T-helper 17 cell (primary cell): ENCODE results near the gene NUTM2E. TPM values are rescaled to one million over a fixed set of nuclear protein-coding genes. Genes with fewer than 3 reads are reported as not detected.
"Not testable (repeated sequence)": the region's sequence is repeated elsewhere in the genome, so short reads cannot be mapped to it uniquely, and the experiment has no call there.

ENCODE experiments used
- ATAC-seq: fragments of 150-1000 bp; cut with Tn5 transposase; 2 replicates; pipeline ENCODE4 v1.10.0; 2021; ENCODE audit warnings: mild to moderate bottlenecking, moderate library complexity
- DNase-seq, 3 donors: peaks; one replicate each; pipeline versions ENCODE4 v3.0.0 to v3.0.0-alpha.2; 2020 to 2021
- H3K9me3 ChIP-seq: one replicate; pipeline ENCODE4 v1.7.0; 2013; ENCODE audit warnings: low read length, mild to moderate bottlenecking; ENCODE audit not compliant: control insufficient read depth, poor library complexity, severe bottlenecking
- H3K27ac Mint-ChIP-seq: one replicate; pipeline ENCODE4 v1.8.0; 2022; ENCODE audit warnings: mild to moderate bottlenecking, moderate library complexity, mixed read lengths
- H3K27me3 Mint-ChIP-seq: one replicate; pipeline ENCODE4 v1.8.0; 2022; ENCODE audit warnings: mixed read lengths
- H3K36me3 Mint-ChIP-seq: one replicate; pipeline ENCODE4 v1.8.0; 2022; ENCODE audit warnings: low read depth, mixed read lengths
- H3K4me1 Mint-ChIP-seq: one replicate; pipeline ENCODE4 v1.8.0; 2022; ENCODE audit warnings: mild to moderate bottlenecking, mixed read lengths
- H3K4me3 Mint-ChIP-seq: one replicate; pipeline ENCODE4 v1.8.0; 2022; ENCODE audit warnings: mild to moderate bottlenecking, moderate library complexity, mixed read lengths
- total RNA-seq, 4 donors: library from RNA in 2 of 4; stranded (reverse) in 2 of 4; gene quantifications; one replicate each; pipeline ENCODE4 v1.2.3 and lab custom pipeline; 2022 to 2026

Gene NUTM2E
- total RNA-seq, 2 donors from 2014 or later, result 0.44 TPM; not detected in 1

DNA sequence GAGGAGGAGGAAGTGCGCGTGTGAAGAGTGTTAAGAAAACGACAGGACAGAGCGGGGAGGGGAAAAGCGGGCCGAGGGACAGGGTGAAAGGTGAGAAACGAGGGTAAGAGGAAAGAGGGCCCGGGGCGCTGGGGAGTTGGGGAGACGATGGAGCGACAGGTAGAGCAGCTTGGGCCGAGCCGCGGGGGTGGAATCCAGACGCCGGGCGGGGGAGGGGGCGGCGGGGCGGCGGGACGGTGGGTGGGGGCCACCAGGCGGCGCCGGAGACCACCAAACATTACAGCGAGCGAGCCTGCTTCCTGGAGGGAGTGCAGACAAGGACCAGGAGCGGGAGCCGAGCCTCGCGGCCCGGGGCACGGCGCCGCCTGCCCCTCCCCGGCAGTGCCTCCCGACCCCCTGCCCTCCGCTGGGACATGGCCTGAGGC lies 940 bp upstream of the NUTM2E start:
- Mint-ChIP-seq H3K27ac (peak overlapping the region; percentile 92), H3K4me3 (peak overlapping the region; percentile 91)
- H3K36me3 Mint-ChIP-seq, H3K9me3 ChIP-seq, DNase-seq, ATAC-seq, H3K27me3 Mint-ChIP-seq, H3K4me1 Mint-ChIP-seq: not testable (repeated sequence)

DNA sequence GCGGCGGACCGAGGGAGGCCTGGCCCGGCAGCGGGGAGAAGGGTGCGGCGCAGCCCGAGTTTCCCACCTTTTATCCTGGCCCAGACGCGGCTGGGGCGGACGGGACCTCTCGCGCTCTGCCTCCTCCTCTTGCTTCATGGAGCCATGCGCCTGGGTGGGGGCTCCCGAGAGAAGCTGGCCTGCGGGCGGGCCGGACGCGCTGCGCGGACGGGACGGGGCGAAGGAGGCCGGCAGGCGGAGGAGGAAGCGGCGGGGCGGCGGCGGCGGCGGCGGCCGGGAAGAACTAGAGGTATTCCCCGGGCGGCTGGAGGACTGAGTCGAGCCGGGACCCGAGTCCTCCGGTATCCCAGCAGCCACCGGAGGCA lies 426 bp upstream of the NUTM2E start:
- not testable (repeated sequence) for H3K36me3 Mint-ChIP-seq, H3K27me3 Mint-ChIP-seq, ATAC-seq, H3K4me1 Mint-ChIP-seq, H3K9me3 ChIP-seq
- peak in 1 of 3 donors; percentile 5 for DNase-seq
- Mint-ChIP-seq H3K27ac (peak overlapping the region; percentile 70), H3K4me3 (peak overlapping the region; percentile 84)

DNA sequence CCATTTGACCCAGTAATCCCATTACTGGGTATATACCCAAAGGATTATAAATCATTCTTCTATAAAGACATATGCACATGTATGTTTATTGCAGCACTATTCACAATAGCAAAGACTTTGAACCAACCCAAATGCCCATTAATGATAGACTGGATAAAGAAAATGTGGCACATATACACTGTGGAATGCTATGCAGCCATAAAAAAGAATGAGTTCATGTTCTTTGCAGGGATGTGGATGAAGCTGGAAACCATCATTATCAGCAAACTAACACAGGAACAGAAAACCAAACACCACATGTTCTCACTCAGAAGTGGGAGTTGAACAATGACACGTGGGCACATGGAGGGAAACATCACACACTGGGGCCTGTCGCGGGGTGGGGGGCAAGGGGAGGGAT lies 7.3 kb downstream of the NUTM2E start:
- not testable (repeated sequence) for ATAC-seq, H3K4me1 Mint-ChIP-seq, H3K27me3 Mint-ChIP-seq, H3K36me3 Mint-ChIP-seq, H3K27ac Mint-ChIP-seq, H3K4me3 Mint-ChIP-seq, DNase-seq, H3K9me3 ChIP-seq

DNA sequence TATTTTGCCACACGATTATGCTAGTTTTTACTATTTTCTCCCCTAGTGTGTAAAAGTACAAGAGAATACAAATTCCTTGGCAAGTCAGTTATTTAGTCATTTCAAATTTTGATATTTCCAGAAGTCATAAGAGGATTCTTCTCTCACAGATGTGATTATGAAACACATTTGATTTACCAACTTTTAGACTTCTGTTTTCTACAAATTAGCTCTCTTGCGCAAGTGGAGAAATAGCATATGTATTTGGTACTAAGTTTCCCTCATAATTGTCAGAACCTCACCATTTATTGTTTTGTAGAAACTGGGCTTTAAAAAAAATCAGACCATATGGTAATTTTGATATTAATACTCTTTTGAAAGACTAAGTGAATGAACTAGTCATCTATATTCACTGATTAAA lies 9.4 kb downstream of the NUTM2E start:
- ATAC-seq, H3K9me3 ChIP-seq, H3K36me3 Mint-ChIP-seq, DNase-seq, H3K4me3 Mint-ChIP-seq, H3K27ac Mint-ChIP-seq, H3K4me1 Mint-ChIP-seq, H3K27me3 Mint-ChIP-seq: not testable (repeated sequence)

DNA sequence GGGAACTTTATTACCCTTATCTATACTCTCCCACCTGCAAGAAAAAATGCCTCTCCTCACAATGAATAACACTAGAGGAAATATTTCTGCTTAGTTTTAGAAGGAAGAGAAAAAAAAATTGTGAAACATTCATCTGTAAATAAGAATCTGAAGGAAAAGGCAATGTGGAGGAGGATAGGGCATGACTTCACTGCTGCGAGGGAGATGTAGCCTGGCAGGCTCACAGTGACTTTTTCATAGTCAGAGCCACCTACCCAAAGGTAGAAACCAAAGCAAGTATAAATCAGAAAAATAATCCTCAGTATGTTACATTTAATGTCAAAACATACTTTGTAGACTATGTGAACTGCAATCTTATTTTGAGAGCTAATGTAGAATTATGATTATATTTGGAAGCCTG lies 10.4 kb downstream of the NUTM2E start:
- not testable (repeated sequence) for H3K4me3 Mint-ChIP-seq, DNase-seq, H3K36me3 Mint-ChIP-seq, H3K27me3 Mint-ChIP-seq, H3K9me3 ChIP-seq, H3K27ac Mint-ChIP-seq, H3K4me1 Mint-ChIP-seq, ATAC-seq

DNA sequence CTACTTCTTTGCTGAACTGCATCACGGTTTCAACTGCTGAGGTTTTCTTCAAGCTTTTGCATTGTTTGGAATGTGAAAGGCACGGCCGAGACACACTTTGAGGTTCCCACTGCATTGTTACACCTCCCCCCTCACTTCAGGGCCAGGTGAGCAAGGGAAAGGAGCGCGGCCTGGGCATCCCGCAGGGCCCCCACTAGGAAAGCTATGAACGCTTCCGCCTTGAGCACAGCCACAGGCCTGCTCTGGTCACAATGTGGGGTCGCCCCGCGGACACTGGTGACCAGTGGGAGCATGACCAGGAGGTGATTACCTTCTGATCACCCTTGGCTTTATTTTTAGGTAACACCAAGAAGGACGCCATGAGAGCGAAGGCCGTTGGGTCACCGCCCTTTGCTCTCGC lies 11.9 kb downstream of the NUTM2E start:
- not testable (repeated sequence) for ATAC-seq, H3K4me3 Mint-ChIP-seq, DNase-seq, H3K27ac Mint-ChIP-seq, H3K9me3 ChIP-seq, H3K36me3 Mint-ChIP-seq, H3K27me3 Mint-ChIP-seq, H3K4me1 Mint-ChIP-seq

DNA sequence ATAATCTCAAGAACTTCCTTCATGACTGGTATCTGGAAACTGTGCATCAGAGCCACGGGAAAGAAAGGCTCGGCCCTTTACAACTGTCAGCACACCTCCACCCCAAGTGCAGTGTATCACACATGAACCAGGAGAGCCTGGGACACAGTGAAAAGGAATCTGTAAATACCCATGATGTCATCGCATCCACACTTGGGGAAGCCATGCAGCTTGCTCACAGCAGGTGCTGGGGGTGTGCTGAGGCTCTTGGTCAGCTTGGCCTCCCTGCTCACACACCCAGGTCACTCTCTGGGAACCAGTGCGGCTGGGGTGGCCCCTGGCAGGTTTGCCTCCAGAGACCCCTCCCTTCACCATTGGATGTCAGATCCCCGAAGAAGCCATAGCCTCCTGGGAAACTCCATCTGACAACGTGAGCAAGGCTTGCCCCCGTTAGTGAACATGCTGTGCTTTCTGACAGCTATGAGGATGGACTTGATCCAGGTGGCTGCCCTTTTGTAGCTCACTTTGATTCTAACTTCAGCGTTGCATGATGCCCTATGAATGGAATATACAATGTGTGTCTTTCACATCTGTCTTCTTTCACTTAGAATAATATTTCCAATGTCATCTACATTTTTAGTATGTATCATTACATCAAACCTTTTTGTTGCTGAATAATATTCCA lies 26.8 kb downstream of the NUTM2E start:
- ATAC-seq, H3K27me3 Mint-ChIP-seq, H3K9me3 ChIP-seq, H3K4me1 Mint-ChIP-seq, H3K36me3 Mint-ChIP-seq, DNase-seq, H3K27ac Mint-ChIP-seq, H3K4me3 Mint-ChIP-seq: not testable (repeated sequence)

DNA sequence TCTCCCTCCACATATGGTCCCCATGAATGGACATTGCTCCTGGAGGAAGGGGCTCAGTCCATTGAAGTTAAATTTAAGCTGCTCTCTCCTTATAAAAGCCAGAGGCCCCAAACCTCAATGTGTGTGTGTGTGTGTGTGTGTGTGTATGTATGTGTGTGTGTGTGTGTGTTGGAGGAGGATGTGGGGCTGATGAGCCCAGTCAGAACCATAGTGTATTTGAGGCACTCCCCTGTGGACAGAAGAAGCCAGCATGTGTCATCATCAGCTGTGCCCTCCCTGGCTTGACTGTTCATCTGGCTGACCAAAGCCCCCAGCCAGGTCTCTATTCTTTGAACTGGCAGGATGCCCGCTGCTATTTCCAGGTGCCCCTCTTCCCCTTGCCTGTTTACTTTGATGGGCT lies 35.7 kb downstream of the NUTM2E start:
- ATAC-seq, DNase-seq: not testable (repeated sequence)

DNA sequence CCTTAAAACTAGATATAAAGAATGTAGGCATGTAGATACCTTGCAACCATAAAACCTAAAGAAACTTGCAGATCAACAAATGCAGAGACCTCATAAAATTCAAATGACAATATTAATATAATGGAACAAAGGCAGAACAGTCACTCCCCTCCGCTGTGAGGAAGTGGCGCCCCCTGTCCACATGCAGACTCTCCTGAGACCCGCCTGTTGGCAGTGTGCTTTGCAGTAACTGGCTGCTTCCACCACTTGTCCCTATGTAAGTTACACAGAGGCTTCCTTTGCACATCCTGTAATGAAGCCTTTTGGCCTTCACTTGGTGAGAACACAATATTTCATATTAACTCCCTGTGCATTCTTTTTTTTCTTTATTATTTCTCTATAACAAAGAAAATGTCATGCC lies 36.3 kb downstream of the NUTM2E start:
- DNase-seq, H3K27me3 Mint-ChIP-seq, H3K27ac Mint-ChIP-seq, H3K4me3 Mint-ChIP-seq, H3K9me3 ChIP-seq, ATAC-seq, H3K36me3 Mint-ChIP-seq, H3K4me1 Mint-ChIP-seq: not testable (repeated sequence)

More for the DNA sequence above, 35.7 kb downstream of the NUTM2E start:
- H3K4me1 Mint-ChIP-seq, H3K27ac Mint-ChIP-seq, H3K4me3 Mint-ChIP-seq, H3K36me3 Mint-ChIP-seq, H3K27me3 Mint-ChIP-seq, H3K9me3 ChIP-seq: not testable (repeated sequence)

DNA sequence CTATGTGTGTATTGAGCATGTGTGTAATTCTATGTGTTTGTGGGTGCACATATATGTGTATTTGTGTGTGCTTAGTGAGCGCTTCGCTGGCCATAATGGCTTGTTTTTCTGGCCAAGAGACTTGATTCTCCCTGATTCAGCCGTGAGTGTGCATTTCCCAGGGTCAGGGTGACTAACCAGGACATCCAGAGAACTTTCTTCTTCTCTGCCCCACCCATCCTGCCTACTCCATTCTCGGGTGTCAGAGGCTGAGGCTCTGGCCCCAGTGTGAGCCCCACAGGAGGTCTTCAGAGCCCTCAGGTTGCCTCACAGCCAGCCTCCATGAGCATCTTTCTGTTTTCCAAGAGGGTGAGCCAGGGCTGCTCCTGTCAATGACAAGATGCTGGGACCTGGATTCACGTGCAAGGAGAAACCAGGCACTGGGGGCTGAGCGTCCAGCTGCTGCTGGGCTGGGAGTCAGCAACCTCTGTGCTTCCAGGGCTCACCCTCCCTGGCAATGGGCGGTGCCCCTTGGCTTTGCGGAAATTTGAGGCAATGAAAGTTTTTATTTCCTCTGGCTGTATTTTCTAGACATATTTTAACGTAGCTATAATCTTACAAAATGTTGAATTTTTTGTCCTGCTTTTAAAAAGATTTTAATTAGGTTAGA lies 40.5 kb downstream of the NUTM2E start:
- H3K27me3 Mint-ChIP-seq, H3K27ac Mint-ChIP-seq, H3K9me3 ChIP-seq, ATAC-seq, H3K4me1 Mint-ChIP-seq, DNase-seq, H3K4me3 Mint-ChIP-seq, H3K36me3 Mint-ChIP-seq: not testable (repeated sequence)

DNA sequence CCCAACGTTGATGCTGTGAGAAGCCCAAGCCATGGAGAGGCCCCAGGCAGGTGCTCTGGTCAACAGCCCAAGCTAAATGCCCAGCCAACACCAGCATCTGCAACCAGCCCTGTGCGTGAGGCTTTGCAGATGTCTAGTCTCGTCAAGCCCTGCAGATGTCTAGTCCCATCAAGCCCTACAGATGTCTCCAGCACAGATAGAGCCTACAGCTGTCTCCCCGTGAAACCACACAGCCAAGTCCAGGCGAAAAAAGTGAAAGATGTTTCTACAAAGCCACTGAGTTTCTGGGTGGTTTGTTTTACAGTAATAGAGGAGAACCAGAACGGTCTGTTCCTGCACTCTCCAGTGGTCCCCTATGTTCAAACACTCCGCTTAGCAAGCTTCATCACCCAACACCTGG lies 41.5 kb downstream of the NUTM2E start:
- DNase-seq, ATAC-seq, H3K4me3 Mint-ChIP-seq, H3K9me3 ChIP-seq, H3K27me3 Mint-ChIP-seq, H3K4me1 Mint-ChIP-seq, H3K36me3 Mint-ChIP-seq, H3K27ac Mint-ChIP-seq: not testable (repeated sequence)

DNA sequence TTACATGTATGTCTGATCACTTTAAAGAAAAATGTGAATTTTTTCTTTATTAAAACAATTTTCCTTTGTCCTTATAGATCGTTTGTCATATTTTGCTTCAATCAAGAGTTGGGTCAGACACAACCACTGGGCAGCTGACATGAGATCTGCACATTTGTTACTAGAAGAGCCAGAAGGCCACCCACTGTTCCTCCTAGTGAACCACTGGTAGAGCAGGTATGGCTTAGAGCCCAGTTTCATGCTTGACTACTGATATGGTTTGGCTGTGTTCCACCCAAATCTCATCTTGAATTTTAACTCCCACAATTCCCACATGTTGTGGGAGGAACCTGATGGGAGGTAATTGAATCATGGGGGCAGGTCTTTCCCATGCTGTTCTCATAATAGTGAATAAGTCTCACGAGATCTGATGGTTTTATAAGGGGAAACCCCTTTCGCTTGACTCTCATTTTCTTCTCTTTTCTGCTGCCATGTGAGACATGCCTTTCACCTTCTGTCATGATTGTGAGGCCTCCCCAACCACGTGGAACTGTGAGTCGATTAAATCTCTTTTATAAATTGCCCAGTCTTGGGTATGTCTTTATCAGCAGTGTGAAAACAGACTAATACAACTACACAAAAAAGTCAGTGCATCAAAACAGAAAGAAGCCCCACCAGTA lies 43.0 kb downstream of the NUTM2E start:
- ATAC-seq, H3K27ac Mint-ChIP-seq, H3K27me3 Mint-ChIP-seq, DNase-seq, H3K36me3 Mint-ChIP-seq, H3K9me3 ChIP-seq, H3K4me1 Mint-ChIP-seq, H3K4me3 Mint-ChIP-seq: not testable (repeated sequence)

DNA sequence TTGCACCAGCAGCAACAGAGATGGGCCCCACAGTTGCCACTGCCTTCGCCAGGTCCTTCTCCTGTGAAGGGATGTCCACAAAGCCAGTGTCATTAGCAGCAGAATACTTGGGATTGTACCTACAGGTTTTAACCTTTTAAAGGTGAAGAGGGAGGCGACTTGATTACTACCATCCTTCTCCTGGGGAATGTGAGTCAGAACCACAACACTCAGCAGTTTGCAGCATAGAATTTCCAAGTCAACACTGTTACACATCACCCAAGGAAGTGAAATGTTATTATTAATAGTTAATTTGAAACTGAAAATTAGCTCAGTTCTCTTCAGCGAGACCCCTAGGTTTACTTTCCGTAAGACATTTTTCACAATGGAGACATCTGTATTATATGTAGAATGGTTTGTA lies 45.2 kb downstream of the NUTM2E start:
- H3K4me1 Mint-ChIP-seq, H3K27me3 Mint-ChIP-seq, H3K9me3 ChIP-seq, H3K36me3 Mint-ChIP-seq, ATAC-seq, H3K27ac Mint-ChIP-seq, H3K4me3 Mint-ChIP-seq, DNase-seq: not testable (repeated sequence)
